HEK293 (cell line): ENCODE results near the gene DNHD1.

Source experiments
- CTCF ChIP-seq: fragments of 450-650 bp; formaldehyde crosslinking; IDR thresholded peaks from 2 replicates; pipeline ENCODE4 v1.5.1; 2016; ENCODE audit warnings: missing biosample characterization, missing genetic modification characterization
- GLIS1 ChIP-seq: fragments of 450-650 bp; formaldehyde crosslinking; IDR thresholded peaks from 2 replicates; pipeline ENCODE4 v1.5.1; 2016; ENCODE audit warnings: missing biosample characterization, missing genetic modification characterization
- ZBTB7A ChIP-seq: fragments of 450-650 bp; formaldehyde crosslinking; IDR thresholded peaks from 2 replicates; pipeline ENCODE4 v1.5.1; 2016; ENCODE audit warnings: low read depth, missing biosample characterization, missing genetic modification characterization
- ZNF202 ChIP-seq: fragments of 450-650 bp; formaldehyde crosslinking; IDR thresholded peaks from 2 replicates; pipeline ENCODE4 v1.5.1; 2016; ENCODE audit warnings: missing biosample characterization, missing genetic modification characterization, borderline replicate concordance
- ZNF274 ChIP-seq, 2 experiments: fragments of 200-500 bp in 1 of 2; fragments of 450-650 bp in 1 of 2; sonication (Bioruptor generic) in 1 of 2; formaldehyde crosslinking in 1 of 2; IDR thresholded peaks; 2 replicates each; pipeline versions ENCODE4 v1.5.1 to v1.6.1; 2014 to 2016; ENCODE audit warnings: borderline replicate concordance in 1 of 2, inconsistent platforms in 1 of 2, low read length in 1 of 2, missing biosample characterization in 1 of 2, missing genetic modification characterization in 1 of 2
- TF ChIP-seq, protein P1 (sequence below): fragments of 450-650 bp; formaldehyde crosslinking; IDR thresholded peaks from 2 replicates; pipeline ENCODE4 v1.5.1; 2016; ENCODE audit warnings: missing biosample characterization, missing genetic modification characterization
- TF ChIP-seq, protein P2 (sequence below): fragments of 450-650 bp; formaldehyde crosslinking; IDR thresholded peaks from 2 replicates; pipeline ENCODE4 v1.5.1; 2016; ENCODE audit warnings: missing biosample characterization, missing genetic modification characterization

GRCh38 chr11:6458352-6459098 lies 38.6 kb upstream of the DNHD1 start:
- TF ChIP-seq CTCF (tag by site-specific recombination) (no peak), ZBTB7A (tag by site-specific recombination) (no peak), GLIS1 (tag by site-specific recombination) (no peak), ZNF202 (tag by site-specific recombination) (no peak), ZNF274 (IDR thresholded peaks at IDR 0.05; ENCODE audit: low read length) (no peak), ZNF274 (tag by site-specific recombination; IDR thresholded peaks at IDR 0.05; ENCODE audit: borderline replicate concordance) (no peak)
- TF ChIP-seq, protein P1, sequence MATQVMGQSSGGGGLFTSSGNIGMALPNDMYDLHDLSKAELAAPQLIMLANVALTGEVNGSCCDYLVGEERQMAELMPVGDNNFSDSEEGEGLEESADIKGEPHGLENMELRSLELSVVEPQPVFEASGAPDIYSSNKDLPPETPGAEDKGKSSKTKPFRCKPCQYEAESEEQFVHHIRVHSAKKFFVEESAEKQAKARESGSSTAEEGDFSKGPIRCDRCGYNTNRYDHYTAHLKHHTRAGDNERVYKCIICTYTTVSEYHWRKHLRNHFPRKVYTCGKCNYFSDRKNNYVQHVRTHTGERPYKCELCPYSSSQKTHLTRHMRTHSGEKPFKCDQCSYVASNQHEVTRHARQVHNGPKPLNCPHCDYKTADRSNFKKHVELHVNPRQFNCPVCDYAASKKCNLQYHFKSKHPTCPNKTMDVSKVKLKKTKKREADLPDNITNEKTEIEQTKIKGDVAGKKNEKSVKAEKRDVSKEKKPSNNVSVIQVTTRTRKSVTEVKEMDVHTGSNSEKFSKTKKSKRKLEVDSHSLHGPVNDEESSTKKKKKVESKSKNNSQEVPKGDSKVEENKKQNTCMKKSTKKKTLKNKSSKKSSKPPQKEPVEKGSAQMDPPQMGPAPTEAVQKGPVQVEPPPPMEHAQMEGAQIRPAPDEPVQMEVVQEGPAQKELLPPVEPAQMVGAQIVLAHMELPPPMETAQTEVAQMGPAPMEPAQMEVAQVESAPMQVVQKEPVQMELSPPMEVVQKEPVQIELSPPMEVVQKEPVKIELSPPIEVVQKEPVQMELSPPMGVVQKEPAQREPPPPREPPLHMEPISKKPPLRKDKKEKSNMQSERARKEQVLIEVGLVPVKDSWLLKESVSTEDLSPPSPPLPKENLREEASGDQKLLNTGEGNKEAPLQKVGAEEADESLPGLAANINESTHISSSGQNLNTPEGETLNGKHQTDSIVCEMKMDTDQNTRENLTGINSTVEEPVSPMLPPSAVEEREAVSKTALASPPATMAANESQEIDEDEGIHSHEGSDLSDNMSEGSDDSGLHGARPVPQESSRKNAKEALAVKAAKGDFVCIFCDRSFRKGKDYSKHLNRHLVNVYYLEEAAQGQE (tag by site-specific recombination): no peak
- TF ChIP-seq, protein P2, sequence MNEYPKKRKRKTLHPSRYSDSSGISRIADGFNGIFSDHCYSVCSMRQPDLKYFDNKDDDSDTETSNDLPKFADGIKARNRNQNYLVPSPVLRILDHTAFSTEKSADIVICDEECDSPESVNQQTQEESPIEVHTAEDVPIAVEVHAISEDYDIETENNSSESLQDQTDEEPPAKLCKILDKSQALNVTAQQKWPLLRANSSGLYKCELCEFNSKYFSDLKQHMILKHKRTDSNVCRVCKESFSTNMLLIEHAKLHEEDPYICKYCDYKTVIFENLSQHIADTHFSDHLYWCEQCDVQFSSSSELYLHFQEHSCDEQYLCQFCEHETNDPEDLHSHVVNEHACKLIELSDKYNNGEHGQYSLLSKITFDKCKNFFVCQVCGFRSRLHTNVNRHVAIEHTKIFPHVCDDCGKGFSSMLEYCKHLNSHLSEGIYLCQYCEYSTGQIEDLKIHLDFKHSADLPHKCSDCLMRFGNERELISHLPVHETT: no peak
